ENCODE measurements around the gene CDH13. TPM values are rescaled to one million over a fixed set of nuclear protein-coding genes. Genes with fewer than 3 reads are reported as not detected.

CDH13 gene
- polyA plus RNA-seq, 1 donor = 8.7 TPM

- peak; percentile 10 for DNase-seq
These were observed 950.4 kb downstream of the CDH13 start for GRCh38 chr16:83577078-83577745.

GRCh38 chr16:83578171-83578570 lies 951.4 kb downstream of the CDH13 start:
- no peak for DNase-seq

DNA sequence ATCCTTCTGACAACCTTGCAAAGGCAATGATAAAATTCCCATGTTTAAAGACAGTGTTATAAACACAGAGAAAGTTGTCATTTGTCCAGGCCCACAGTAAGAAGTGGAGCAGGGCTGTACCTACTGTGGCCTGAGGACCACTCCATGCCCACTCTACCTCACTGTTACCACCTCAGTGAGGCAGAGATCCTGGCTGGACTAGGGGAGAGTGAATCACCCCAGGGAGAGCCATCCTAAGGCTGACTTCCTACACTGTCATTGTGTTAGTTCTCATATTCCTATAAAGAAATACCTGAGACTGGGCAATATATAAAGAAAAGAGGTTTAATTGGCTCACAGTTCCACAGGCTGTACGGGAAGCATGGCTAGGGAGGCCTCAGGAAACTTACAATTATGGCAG lies 952.3 kb downstream of the CDH13 start:
- no peak for DNase-seq

DNA sequence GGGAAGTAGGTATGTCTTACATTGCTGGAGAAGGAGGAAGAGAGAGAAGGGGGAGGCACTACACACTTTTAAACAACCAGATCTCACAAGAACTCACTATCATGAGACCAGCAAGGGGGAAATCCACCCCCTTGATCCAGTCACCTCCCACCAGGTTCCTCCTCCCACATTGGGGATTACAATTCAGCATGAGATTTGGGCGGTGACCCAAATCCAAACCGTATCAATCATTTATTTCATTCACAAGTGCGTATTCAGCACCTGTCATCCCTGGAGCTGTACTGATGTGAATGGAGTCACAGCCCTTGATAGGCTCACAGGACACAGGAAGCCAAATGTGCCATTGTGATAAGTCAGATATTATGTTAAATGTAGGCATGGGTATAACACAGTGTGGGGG lies 952.7 kb downstream of the CDH13 start:
- no peak for DNase-seq

DNA sequence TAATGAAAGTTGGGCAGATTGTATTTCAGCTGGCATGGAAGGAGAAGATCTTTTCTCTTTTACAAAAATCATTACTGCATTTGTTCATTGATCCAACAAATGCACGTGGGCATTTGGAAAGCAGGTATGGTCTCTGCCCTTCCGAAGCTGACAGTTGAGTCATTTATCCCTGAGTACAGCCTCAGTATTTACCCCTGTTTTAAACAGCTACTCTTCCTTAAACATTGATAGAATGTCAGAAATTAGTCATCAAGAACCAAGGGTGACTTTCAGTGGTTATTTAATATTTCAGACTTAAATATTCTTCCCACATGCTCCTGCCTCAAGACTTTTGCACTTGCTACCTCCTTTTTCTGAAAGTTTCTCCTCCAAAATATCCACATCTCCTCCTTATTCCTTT lies 954.3 kb downstream of the CDH13 start:
- DNase-seq = no peak

GRCh38 chr16:83581994-83582747 lies 955.4 kb downstream of the CDH13 start:
- DNase-seq = no peak

DNA sequence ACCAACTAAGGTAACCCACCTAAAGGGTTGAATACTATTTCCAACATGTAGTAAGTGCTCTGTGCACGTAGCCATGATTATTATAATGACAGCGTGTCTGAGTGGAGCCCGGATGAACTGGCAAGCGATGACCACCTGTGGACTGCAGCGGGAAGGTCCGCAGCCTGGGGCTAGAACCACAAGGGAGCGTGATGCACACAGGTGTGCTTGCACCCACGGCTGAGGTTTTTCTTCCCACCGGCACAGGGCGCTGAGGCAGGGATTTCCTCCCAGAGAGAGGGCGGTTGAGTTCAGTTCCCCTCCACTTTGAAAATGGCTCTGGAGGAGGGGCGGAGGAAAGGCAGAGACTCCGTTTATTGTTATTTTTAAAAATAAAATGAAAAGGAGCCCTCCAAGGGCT lies 959.3 kb downstream of the CDH13 start:
- no peak for DNase-seq

DNA sequence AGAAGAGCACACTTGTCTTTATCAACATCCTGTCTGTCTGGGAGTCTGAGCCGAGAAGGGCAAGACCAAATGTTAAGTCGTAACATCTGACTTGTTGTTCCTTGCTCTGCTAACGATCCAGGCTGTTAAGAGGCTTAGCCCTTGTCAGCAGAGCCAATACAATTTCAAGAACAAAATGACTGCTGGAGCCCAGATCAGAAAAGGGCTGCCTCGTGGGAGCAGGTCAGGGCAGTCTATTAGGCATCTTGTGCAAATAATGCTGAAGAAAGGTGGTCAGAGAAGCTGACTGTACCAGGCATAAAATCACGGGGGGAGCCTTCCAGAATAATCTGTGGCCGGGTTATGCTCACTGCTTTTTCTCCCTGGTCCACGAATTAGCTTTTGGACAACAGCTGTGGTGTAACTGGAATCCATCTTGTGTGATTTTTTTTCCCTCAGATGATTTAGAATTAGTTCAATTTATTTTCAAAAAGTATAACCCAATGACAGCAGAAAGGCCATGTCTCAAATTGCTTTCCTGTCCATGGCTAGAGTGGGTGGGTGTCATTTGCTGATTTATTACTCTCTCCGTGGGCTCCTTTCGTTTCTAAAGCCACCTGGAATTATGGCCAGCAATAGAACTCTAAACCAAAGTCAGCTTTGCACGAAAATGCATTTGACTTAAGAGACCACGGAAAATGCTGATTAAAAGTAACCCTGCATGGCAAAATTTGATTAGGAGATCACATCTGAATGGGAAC lies 959.9 kb downstream of the CDH13 start:
- DNase-seq = no peak

- no peak for DNase-seq
These were observed 960.4 kb downstream of the CDH13 start for GRCh38 chr16:83587201-83587600.

DNA sequence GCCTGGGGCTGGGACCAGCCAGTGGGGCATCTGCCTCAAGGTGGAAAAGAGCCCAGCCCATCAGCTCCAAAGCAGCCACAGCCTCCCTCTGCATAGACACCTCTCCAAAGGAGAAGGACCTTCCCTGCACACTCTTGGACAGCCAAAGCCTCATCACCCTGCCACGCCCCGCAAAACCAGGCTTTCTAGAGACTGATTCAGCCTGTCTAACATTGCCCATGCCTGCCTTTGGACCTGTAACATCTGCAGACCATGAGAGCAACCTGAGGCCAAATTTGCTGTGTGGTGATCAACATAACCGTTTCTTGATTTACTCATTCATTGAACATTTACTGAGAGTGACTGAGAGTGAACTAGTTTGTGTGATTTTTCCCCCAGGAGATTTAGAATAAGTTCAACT lies 961.3 kb downstream of the CDH13 start:
- DNase-seq = no peak

DNA sequence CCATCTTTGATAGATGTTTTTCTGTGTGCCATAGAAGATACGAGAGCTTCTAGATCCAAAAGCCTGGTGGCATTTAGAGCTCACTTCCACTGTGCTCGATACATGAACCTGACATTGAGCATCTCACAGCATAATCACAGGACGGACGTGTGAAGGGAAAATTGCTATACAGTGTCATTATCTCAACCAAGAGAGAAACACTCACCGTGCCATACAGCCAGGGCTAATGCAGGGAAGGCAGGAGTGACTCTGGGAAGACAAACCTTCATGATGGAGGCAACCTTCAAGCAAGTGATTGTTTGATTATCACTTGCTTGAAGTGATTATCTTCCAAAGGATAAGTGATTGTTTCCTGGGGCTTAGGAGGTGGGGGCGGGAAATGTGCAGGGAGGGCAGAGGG lies 962.8 kb downstream of the CDH13 start:
- no peak for DNase-seq

DNA sequence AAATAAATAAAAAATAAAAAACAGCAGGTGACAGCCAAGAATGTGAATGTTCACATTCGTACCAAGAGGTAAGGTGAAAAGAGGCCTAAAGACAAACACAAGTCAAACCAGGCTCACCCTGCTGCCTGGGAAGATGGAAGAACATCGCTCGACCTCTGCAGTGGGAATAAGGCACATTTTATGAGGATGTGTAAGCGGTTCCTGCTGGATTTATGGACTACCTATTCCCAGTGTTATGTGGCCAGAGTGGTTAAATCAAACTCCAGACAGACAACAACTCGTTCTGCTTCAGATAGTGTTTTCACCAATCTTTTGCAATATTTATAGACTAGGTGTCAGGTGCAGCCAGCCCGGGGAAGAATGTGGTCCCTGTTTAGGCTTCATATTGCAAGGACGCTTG lies 966.0 kb downstream of the CDH13 start:
- DNase-seq = no peak

DNA sequence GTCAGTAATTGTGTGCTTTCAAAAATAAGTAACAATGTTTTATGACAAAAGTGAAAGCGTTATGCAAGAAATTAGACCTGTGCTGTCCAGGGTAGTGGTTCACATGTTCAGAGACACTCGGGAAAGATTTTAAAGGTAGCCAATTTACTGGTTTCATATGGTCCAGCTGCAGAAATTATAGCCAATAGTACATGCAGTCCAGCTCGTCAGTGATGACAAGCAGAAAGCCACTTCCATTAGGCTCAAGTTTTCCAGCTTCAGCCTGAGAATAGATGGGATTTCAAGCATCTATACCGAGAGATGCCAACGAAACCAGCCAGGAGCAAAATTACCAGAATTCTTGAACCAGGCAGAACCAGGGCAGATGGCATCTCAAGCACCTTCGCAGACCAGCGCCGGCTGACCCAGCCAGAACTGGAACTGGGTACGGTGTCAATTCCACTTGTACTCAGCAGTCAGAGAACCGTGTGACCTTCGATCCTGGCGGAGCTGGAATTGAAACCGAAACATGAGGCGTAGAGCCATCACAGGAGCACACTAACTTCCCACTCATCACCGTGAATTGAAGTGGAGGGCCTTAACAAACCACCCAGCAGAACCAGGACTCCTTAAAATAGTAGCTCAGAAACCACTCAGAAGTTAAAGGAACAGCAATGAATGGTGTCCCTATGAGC lies 973.2 kb downstream of the CDH13 start:
- DNase-seq = no peak

DNA sequence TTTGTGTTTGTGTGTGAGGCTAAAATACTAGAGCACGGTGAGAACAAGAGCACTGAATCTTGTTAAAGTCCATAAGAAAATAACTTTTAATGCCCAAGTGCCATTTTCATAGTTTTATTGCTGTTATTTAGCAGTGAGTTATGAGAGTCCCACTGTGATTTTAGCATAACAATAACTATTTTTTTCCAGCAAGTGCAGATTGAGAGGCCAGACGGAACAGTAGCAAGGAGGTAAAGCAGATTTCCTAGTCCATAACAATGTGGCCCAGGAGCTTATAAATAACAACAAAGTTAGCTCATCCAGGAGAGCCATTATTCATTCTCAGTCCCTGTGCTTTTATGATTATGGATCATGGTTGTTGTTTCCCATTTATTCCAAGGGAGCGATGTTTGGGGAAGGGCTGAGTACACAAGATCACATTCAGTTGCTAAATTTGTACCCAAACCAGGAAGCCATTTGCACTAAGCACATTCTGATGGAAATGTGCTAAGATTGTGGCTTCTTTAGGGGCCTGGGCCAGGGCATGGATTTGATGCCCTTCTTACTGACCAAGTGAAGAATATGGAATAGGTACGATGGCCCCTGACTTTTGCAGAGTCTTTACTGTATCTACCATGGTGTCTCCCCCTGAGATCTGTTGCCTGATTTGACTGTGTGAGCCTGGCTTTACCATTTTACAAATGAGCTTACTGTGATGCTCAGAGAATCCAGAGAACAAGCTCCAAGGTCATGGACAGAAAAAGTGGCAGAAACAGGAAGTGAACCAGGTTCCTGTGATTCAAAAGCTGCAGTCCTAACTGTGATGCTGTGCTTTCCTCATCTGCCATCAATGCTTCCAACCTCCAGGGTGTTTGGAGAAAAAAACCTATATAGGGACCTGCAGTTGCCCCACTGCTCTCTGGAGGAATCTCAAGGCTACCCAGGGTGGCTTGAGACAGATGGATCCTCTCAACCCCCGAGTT lies 976.3 kb downstream of the CDH13 start:
- no peak for DNase-seq

DNA sequence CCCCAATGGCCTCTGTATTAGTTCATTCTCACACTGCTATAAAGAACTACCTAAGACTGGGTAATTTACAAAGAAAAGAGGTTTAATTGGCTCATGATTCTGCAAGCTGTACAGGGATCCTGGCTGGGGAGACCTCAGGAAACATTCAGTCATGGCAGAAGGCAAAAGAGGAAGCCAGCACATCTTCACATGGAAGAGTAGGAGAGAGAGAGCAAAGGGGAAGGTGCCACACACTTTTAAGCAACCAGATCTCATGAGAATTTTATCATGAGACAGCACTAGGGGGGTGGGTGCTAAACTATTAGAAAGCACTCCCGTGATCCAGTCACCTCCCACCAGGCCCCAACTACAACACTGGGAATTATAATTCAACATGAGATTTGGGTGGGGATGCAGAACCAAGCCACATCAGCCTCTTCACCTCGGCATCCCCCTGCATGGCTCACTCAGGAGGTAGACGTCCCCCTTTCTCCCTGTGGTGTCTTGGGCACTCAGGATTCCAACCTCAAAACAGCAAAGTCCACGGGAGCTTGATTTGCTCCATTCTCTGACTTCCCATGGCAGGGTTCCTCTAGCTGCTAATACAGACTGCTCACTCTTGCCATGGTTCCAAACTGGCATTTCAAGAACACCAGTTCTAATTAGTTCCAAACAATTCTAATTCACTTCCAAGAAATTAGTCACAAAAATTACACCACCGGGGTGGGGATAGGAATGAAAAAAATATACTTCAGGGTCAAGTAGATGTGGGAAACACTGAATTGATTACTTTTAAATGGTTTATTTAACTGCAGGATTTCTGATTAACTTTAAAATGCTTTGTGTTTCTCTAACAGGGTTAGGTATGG lies 977.2 kb downstream of the CDH13 start:
- DNase-seq = no peak

DNA sequence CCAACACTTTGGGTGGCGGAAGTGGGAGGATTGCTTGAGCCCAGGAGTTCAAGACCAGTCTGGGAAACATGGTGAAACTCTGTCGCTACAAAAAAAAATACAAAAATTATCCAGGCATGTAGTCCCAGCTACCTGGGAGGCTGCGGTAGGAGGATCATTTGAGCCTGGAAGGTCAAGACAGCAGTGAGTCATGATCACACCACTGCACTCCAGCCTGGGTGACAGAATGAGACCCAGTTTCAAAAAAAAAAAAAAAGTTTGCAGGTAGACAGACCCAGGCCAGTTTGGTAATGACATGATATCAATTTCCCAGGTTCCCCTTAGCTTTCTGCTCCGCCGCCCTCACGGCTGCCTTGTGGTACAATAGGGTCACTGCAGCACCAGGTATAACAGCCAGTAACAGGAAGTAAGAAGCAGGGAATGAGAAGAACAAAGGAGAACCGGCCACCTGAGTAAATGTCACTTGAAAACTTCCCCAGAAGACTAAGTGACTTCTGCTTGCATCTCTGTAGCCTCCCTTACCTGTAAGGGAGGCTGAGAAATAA lies 979.8 kb downstream of the CDH13 start:
- no peak for DNase-seq

DNA sequence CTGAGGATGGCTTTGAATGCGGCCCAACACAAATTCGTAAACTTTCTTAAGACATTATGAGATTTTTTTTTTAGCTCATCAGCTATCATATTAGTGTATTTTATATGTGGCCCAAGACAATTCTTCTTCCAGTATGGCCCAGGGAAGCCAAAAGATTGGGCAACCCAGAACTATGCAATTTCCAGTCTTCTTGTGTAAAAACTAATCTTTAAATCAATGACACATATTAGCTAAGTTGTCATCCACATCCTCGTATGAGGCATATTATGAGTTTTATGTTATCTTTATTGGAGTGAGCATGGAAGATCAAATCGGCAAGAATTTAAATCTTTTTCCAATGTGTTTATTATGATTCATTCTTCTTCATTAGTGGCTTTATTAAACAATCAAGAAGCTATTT lies 982.4 kb downstream of the CDH13 start:
- DNase-seq = no peak

DNA sequence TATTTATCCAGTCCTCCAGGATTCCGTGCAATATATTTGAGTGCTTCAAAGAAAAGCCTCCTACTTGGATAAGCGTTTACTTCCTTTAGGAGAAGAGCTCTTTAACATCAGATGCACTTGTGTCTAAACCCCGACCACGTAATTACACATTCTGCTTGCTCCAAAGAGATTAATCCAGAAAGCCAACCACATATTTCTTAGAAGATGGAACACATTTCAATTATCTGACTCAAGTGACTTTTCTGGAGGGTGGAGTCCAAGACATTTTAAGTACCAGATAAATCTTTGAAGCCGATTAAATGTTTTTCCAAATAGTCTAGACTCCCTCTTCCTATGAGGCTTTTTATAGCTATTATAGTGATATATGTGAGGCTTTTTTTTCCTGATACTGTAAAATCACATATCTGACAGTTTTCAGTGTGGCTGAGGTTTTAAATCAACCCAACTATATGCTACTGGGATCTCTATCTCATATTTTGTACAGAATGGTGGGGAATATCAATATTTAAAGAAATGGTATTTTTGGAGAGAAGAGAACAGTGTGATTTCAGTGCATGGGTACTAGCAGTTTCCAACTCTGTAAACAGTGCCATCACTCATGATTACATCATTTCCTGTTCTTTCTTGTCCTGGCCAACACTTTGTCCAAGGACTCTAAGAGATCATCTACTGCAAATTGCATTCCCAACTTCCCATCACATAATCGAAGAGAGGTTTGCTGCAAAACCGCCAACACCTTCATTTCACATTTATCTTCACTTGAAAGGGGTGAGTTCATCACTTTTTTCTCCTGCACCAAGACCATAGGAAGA lies 988.6 kb downstream of the CDH13 start:
- DNase-seq = no peak

DNA sequence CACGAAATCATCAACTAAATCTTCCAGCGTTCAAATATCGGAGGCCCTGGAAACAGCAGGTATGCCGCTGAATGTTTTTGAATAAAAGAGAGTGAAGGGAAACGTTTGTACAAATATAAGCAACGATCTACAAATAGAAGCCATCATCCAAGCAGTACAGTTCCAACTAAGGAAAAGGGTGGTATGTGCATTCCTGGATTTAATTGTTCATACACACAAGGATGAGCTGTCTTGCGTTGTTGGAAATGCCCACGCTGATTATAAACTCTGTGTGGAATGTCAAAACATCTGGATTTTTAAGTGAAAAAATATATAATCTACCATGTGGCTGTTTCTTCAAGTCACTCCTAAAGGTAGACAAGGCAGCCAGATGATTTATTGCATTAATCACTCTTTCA lies 989.2 kb downstream of the CDH13 start:
- DNase-seq = no peak

All from left kidney (tissue), 2 donors.